ENCODE results near the gene TPST1. TPM values are rescaled to one million over a fixed set of nuclear protein-coding genes. Genes with fewer than 3 reads are reported as not detected.
"Not testable (repeated sequence)": the region's sequence is repeated elsewhere in the genome, so short reads cannot be mapped to it uniquely, and the experiment has no call there.

Gene TPST1
- total RNA-seq, 1 donor, result 59.7 TPM

DNA sequence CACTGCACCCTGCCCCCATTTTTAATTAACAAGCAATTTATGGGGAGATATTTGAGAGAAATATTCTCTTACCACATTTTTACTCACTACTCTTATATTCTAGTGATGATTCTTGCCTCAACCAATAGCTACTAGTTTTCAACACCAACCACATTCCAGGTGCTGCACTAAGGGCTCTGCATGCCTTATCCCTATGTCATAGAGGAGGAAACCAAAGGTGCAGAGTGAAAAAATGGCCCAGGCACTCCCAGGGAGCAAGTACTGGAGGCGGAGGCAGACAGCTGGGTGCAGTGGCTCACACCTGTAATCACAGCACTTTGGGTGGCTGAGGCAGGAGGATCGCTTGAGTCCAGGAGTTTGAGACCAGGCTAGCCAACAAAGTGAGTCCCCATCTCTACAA lies 35.5 kb upstream of the TPST1 start:
- TF ChIP-seq, protein P1, sequence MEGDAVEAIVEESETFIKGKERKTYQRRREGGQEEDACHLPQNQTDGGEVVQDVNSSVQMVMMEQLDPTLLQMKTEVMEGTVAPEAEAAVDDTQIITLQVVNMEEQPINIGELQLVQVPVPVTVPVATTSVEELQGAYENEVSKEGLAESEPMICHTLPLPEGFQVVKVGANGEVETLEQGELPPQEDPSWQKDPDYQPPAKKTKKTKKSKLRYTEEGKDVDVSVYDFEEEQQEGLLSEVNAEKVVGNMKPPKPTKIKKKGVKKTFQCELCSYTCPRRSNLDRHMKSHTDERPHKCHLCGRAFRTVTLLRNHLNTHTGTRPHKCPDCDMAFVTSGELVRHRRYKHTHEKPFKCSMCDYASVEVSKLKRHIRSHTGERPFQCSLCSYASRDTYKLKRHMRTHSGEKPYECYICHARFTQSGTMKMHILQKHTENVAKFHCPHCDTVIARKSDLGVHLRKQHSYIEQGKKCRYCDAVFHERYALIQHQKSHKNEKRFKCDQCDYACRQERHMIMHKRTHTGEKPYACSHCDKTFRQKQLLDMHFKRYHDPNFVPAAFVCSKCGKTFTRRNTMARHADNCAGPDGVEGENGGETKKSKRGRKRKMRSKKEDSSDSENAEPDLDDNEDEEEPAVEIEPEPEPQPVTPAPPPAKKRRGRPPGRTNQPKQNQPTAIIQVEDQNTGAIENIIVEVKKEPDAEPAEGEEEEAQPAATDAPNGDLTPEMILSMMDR (IDR thresholded peaks at IDR 0.05; ENCODE audit: insufficient read depth, low read length), result no peak
- DNase-seq (ENCODE audit: low read depth), result no peak
- H3K4me3 ChIP-seq (ENCODE audit: low read depth, low read length), result no peak overlapping the region

DNA sequence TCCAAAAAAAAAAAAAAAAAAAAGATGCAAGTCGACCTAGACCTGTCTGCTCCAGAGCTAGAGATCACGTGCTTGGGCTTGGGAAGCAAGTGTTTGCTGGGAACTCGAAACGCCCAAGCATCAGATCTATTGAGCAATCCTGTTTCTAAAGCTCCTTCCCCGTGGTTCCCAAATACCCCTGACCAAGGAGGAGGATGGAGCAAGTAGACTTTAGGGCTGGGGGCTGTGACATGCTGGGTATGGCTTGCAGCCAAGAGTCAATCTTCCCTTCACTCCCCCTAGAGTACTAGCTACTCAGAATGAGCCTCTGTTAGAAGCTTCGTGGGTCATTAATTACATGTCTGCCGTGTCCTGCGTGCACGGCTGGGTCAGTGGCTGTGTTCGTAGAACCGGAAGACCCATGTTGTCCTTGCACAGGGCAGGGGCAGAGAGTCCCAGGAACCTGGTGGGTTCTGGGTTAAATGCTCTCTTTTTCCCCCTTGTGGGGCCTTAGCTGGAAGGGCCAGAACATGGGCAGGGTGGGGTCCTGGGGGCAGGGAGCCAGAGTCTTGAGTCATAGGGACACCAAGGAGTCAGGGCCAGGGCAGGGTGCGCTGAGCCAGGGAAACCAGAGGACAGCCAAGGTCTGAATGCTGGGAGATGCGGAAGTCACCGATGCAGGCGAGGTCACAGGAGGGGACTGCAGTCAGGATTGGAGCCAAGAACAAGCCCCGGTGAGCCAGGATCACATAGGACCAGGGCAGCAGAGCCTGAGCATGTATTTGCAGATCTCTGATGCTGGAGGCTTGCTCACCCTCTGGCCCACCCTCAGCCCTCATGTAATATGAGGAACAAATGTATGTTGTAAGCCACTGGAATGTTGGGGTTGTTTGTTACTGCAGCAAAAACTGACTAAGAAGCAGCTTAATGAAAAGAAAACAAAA lies 34.6 kb upstream of the TPST1 start:
- TF ChIP-seq, protein P1 (IDR thresholded peaks at IDR 0.05; ENCODE audit: insufficient read depth, low read length), result no peak
- DNase-seq (ENCODE audit: low read depth), result peak; percentile 90
- H3K4me3 ChIP-seq (ENCODE audit: low read depth, low read length), result no peak overlapping the region

DNA sequence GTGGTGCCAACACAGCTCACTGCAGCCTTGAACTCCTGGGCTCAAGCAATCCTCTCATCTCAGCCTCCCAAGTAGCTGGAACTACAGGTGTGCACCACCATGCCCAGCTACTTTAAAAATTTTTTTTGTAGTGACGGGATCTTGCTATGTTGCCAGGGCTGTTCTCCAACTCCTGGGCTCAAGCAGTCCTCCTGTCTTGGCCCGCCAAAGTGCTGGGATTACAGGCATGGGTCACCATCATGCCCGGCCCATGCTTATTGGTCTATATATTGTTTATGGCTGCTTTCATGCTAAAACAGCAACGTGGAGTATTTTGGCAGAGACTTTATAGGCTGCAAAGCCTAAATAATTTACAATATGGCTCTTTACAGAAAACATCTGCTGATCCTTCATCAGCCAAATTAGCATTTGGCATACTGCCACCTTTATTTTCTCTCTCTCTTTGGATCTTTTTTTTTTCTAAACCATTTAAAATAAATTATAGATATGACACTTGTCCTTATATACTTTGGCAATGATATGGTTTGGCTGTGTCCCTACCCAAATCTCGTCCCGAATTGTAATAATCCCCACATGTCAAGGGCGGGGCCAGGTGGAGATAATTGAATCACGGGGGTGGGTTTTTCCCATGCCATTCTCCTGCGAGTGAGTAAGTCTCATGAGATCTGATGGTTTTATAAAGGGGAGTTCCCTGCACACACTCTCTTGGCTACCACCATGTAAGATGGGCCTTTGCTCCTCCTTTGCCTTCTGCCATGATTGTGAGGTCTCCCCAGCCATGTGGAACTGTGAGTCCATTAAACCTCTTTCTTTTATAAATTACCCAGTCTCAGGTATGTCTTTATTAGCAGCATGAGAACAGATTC lies 32.4 kb upstream of the TPST1 start:
- not testable (repeated sequence) for DNase-seq (ENCODE audit: low read depth)

DNA sequence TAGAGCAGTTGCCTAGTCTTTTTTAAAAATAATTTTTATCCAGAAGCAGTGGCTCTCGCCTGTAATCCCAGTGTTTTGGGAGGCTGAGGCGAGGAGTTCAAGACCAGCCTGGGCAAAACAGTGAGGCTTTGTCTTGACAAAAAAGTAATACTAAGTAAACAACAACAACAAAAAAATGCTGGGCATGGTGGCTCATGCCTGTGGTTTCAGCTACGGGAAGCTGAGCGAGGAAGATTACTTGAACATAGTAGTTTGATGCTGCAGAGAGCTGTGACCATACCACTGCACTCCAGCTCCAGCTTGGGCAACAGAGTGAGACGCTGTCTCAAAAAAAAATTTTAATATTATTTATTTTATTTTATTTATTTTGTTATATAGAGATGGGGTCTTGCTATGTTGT lies 31.3 kb upstream of the TPST1 start:
- H3K4me3 ChIP-seq (ENCODE audit: low read depth, low read length), result no peak overlapping the region
- TF ChIP-seq, protein P1 (IDR thresholded peaks at IDR 0.05; ENCODE audit: insufficient read depth, low read length), result no peak
- no peak for DNase-seq (ENCODE audit: low read depth)

More for the DNA sequence above, 32.4 kb upstream of the TPST1 start:
- not testable (repeated sequence) for H3K4me3 ChIP-seq (ENCODE audit: low read depth, low read length)

- not testable (repeated sequence) for H3K4me3 ChIP-seq (ENCODE audit: low read depth, low read length); DNase-seq (ENCODE audit: low read depth)
Observed at GRCh38 chr7:66175006-66175405, 30.1 kb upstream of the TPST1 start.

DNA sequence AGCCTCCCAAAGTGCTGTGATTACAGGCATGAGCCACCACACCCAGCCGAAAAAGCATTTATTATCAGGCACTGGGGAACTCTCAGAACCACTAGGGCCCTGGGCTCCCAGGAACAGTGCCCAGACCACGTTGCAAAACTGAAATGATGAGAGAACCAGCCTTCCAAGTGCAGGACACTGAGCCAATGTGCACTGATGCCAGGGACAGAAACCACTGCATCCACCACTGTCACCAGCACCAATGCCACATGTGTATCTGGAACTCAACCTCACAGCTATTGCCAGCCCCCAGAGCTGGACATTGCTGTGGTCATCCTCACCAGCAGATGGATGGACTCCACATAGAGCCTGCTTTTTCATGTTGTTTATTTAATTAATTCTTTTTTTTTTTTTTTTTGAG lies 28.2 kb upstream of the TPST1 start:
- TF ChIP-seq, protein P1 (IDR thresholded peaks at IDR 0.05; ENCODE audit: insufficient read depth, low read length), result no peak
- DNase-seq (ENCODE audit: low read depth), result peak; percentile 51
- H3K4me3 ChIP-seq (ENCODE audit: low read depth, low read length), result no peak overlapping the region

DNA sequence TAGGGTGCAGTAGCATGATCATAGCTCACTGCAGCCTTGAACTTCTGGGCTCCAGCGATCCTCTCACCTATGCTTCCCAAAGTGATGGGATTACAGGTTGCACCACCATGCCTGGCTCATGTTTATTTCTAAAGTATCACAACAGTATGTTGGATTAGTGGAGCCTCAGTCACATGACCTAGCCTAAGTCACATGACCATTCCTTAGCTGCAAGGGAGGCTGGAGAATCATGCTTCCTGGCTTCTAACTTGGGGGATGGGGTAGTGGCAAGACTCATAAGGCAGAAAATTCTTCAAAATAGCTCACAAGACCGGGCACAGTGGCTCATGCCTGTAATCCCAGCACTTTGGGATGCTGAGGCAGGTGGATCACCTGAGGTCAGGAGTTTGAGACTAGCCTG lies 26.9 kb upstream of the TPST1 start:
- TF ChIP-seq, protein P1 (IDR thresholded peaks at IDR 0.05; ENCODE audit: insufficient read depth, low read length), result no peak
- H3K4me3 ChIP-seq (ENCODE audit: low read depth, low read length), result no peak overlapping the region
- no peak for DNase-seq (ENCODE audit: low read depth)
